Measurements from ENCODE around the gene SHISAL1.
"Not testable (repeated sequence)": the region's sequence is repeated elsewhere in the genome, so short reads cannot be mapped to it uniquely, and the experiment has no call there.

Gene SHISAL1

DNA sequence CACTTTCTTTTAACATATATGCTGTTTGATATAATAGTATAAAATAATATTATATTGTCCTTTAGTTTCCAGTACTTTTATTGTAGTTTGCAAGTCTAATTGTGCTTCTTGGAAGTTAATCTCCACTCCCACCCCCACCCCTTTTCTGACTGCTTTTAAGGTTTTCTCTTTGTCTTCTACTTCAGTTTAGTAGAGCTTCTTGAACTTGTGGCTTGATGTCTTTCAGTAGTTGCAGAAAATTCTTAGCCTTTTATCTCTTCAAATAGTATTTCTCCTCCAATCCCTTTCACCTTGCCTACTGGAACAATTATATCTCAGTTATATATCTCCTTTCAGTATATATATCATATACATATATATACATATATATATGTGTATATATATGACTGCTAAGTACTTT is 75.5 kb downstream of the SHISAL1 start:
- DNase-seq = no peak

DNA sequence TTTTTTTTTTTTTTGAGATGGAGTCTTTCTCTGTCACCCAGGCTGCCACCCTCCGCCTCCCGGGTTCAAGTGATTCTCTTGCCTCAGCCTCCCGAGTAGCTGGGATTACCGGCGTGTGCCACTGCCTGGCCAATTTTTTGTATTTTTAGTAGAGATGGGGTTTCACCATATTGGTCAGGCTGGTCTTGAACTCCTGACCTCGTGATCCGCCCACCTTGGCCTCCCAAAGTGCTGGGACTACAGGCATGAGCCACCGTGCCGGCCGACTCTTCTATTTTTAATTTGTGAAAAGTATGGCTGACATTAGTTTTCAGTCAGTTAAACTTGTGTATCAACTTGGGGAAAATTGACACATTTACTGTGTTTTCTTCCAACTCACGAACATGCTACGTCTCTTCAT is 78.4 kb downstream of the SHISAL1 start:
- DNase-seq = not testable (repeated sequence)

DNA sequence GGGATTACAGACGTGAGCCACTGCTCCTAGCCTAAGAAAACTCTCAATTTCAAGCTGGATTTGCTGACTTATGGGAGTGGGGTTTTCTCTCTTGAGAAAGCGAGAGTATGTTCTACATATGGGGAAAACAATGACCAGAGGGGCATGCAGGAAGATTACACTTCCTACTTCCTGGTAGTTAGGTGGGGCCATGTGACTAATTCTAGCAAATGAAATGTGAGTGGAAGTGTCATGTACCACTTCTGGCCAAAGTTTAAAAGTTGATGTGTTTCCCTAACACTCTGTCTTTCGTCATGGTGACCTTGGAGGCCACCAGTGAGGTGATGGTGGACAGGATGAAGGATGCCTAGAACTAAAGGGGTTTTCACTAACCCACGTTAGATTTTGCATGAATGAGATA is 81.5 kb downstream of the SHISAL1 start:
- no peak for DNase-seq

DNA sequence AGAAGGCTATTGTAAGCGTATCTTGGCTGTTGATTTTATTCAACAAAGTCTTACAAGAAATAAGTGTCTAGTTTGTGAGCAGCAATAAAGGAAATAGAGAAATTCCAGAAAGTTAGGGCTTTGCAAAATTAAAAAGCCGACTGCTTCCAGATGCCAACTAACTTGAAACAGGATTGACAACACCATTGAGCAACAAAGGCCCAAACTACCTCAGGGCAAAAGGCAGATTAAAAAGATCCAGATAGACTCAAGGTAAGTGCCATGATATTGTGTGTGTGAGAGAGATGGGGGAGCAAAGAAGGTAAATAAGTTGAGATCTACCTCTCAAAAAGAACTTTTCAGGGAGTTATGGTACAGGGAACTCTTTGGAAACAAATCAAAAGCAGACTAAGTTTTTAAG is 82.9 kb downstream of the SHISAL1 start:
- no peak for DNase-seq

DNA sequence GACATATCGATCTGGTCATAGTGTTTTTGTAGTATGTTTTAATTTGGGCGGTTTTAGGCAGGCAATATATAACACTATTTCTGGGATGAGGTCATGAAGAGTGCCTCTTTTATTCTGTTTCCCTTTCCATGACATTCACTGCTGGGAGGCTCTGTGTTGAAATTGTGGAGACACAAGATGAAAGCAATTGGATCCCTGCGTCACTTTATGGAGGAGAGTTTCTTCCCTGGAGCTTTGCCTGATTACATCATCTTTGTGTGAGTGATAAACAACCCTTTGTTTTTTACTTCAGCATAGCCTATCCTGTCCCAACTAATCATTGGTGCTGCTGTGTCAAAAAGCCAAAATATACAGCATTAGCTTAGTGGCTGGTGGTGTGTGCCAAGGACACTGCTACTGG is 83.4 kb downstream of the SHISAL1 start:
- no peak for DNase-seq

DNA sequence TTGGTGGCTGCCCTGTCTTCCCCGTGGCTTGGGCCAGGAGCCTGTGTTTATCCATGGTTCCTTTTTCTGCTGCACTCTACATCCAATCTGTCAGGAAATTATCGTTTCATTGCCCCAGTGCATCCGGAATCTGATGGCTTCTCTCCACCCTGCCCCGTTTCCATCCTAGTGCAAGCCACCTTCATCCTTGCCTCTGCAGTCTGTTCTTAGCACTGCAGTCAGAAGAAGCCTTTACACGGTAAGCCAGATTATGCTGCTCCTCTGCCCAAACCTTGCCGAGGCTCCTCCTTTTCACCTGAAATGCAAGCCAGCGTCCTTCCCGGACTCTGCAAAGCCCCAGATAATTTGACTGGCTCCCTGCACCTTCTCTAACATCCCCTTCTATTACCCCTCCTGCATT is 86.9 kb downstream of the SHISAL1 start:
- DNase-seq = no peak

DNA sequence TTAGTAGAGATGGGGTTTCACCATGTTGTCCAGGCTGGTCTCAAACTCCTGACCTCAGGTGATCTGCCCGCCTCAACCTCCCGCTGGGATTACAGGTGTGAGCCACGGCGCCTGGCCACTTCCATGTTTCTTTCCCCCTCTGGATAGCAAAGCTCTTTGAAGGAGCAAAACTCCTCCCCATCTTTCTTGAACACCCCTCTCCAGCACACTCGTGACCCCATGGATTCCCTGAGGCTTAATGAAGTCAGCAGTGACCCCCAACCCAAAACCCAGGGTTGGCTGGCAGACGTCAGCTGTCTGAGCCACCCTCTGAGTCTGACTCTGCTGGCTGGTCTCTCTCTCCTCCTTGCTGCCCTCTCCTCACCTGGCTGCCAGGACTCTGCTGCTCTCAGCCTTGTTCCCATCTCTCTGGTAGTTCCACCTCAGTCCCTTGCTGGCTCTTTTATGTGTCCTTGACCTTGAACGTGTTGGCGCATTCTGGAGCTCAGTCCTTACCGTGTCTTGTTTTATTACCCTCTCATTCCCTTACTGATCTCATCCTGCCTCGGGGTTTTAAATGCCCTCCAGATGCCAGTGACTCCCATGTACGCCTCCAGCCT is 87.6 kb downstream of the SHISAL1 start:
- no peak for DNase-seq

DNA sequence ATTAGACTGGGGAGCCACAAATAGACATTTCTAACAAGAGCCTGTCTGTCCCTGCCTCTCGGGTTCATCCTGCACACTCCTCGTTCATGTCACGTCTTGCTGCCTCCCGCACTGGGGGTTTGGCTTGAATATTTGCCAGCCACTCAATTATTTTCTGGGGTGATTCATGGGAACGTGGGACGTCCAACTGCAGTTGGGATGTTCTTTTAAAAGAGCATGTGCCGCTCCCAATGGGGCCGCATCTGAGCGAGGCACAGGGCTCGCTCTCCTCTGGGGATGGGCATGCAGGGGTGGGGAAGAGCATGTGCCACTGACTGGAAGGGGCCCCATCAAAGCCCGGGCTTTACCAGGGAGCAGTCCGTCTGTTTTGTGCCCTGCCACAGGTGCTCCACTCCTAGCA is 88.6 kb downstream of the SHISAL1 start:
- DNase-seq = peak in 1 of 51 donors; percentile 21

DNA sequence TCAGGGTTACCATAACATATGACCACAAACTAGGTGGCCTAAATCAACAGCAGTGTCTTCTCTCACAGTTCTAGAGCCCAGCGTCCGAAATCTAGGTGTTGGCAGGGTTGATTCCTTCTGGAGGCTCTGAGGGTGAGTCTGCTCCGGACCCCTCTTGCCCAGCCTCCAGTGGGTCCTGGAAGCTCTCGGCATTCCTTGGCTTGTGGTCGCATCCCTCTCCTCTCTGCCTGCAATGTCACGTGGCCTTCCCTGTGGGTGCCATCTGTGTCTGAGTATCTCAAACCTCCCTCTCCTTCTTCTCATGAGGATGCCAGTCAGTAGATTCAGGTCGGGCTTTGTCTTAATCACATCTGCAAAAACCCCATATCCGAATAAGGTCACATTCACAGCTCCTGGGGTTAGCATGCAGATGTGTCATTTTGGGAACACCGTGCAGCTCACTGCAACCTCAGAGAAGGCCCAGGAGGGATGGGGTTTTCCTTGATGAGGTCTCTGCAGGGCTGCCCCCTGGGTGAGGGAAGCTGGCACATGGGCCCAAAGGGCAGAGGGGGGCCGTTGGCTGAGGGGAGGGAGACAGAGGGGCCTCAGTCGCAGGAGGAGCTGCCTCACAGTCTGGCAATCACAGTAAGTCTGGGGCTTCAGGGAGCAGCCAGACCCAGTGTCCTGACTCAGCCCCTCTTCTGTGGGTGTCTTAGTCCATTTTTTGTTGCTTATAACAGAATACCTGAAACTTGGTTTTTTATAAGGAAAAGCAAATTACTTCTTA is 90.9 kb downstream of the SHISAL1 start:
- DNase-seq = no peak

DNA sequence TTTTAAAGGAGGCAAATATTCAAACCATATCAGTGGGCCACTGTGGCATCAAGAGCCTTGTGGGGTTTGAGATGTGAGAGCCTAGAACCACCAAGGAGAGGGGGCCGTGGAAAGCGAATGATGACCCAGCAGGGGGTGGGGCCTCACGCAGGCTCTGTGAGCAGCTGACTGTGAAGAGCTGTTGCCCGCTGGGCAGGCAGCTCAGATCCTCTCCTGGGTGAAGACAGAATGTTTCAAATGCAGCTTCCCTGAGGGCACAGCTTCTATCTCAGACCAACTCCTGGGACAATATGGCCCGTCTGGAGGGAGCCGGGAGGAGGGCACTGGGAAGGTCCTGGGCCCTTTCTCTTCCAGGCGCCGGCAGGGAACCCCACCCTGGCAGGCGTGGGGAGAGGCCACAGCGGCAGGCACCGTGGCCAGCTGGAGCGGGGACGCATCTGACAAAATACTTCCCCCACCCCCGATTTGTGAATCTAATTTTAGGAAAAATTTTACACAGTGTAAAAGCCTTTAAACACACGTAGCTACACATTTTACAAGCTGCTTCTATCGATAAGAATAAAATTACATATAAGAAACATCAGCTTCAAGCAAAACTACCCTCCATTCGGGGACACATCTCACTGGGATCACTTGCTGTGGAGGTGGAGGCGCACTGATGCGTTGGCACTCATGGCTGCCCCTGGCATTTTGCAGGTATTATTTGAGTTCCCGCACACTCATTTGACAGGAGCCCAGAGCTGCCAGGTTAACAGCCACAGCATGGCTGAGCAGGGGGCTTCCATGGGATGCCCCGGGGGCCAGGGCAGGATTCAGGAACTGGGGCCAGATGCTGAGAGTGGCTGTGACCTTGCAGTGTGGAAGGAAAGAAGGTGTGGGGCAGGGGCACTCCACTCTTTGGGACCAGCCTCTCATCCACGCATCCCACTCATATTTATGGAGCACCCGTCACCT is 91.7 kb downstream of the SHISAL1 start:
- DNase-seq = no peak

DNA sequence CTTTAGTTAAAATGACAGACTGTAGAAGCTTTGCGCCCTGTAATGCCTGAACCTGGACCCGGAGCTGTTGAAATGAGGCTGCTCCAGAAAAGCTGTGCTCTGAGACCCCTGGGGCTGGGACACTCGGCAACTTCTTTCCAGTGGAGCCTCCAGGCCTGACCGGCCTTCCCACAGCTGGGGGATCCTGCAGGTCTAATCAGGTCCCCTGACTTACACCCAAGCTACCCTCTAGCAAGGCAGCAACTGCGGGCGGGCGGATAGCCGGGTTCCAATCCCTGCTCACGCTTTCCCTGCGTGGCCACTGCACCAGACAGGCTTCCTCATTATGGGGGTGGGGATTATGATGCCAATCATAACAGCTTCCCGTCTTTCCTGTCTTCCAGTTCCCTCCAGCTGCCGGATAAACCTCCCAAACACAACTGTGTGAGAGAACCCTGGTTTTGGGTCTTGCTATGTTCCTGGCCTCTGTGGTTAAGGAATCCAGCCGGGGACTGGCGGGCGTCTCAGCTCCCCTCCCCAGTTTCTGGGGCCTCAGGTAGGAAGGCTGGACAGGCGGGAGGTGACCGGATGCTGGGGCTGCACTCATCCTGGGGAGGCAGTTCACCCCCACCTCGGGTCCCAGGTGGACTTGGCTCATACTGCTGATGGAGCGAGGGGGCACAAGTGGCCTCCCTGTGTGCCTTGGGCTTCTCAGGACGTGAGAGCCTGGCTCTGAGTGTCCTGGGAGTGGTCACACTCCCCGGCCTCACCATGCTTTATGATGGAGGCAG is 93.5 kb downstream of the SHISAL1 start:
- DNase-seq = no peak

DNA sequence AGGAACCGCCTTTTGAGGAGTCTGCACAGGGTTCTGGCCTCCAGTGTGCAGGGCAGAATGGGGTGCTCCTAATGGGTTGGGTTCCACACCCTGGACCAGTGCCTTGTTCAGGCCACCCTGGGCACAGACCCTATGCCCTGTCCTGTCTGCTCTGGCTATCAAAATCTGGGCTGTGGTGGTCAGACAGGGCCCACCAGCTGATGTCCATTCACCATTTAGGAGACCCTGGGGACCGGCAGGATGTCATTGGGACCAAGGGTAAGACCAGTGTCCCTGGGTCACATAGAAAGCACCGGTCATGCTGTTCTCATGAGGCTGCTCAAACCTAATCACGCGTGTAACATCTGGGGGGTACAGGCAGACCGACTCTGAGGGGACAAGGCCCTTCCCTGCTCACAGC is 94.7 kb downstream of the SHISAL1 start:
- DNase-seq = no peak

DNA sequence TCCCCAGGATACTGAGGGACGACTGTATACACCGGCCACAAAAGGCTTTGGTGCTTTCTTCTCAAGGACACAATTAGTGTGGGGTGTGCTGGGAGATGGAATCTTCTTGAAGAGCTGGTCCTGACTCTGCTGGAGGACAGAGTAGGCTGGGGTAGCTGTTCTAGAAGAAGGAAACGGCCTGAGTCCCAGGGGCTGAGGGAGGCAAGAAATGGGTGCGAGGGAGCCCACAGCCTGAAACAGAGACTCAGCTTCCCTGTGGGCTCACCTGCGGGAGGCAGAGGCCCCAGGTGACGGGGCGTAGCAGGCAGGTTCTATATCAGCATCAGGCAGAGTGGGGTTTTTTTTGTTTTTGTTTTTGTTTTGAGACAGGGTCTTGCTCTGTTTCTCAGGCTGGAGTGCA is 95.4 kb downstream of the SHISAL1 start:
- DNase-seq = no peak

DNA sequence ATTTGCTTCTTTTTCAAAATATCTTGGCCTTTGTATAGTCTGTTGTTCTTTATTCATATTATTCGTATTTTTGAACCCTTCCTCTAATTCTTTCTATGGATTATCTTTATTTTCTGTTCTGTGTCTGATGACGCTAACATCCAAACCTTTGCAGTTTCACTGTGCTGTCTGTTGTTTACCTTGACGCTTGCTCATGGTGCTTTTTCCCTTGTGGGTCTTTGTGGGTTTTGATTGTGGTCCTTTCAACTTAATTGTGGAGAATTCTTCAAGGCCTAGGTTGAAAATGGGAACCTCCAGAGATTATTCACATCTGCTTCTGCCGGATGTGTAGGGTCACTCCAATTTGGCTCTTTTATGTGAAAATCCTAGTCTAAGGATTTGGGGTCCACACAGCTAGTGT is 97.5 kb downstream of the SHISAL1 start:
- no peak for DNase-seq

DNA sequence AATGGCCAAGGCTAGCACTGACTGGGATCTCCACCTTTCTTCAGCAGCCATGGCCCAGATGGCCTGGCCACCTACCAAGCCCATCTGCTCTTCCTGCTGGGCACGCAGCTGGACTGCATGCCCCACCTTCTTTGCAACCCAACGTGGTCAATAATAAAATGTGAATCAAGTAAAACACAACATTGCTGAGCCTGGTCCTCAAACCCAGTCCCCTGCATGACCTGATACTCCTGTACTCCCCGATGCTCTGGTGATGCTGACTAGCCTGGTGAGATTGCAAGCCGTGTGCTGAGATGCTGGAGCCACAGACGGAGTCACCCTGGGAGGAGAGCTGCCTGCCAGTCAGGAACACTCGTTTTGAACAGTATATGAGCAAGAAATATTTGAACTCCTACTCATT is 98.0 kb downstream of the SHISAL1 start:
- DNase-seq = no peak

DNA sequence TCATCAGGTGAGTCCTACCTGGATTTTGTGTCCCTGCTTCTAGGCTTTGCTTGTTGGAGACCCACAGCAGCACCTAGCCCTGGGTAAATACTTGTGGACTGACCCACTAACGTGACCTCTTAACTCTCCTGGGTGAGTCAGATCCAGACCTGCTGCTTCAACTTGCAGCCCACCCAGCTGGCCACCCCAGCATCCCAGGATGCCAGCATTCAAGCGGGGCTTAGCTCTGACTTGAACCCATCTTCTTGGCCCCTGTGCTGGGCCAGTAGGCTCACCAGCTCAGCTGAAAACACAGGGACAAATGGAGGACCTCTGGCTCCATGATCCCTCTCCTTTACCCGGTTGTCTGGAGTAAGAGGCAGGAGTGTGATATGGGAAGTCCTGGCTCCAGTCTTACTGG is 98.6 kb downstream of the SHISAL1 start:
- DNase-seq = no peak

DNA sequence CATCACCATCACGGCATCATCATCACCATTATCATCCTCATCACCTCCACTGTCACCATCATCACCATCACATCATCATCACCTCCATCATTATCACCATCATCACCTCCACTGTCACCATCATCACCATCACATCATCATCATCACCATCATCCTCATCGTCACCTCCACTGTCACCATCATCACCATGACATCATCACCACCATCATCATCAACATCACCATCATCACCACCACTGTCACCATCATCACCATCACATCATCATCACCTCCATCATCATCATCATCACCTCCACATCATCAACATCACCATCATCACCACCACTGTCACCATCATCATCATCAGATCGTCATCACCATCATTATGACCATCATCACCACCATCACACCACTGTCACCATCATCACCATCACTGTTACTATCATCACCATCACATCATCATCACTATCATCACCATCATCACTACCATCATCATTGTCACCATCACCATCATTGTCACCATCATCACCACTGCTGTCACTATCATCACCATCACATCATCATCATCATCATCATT is 99.2 kb downstream of the SHISAL1 start:
- no peak for DNase-seq

DNA sequence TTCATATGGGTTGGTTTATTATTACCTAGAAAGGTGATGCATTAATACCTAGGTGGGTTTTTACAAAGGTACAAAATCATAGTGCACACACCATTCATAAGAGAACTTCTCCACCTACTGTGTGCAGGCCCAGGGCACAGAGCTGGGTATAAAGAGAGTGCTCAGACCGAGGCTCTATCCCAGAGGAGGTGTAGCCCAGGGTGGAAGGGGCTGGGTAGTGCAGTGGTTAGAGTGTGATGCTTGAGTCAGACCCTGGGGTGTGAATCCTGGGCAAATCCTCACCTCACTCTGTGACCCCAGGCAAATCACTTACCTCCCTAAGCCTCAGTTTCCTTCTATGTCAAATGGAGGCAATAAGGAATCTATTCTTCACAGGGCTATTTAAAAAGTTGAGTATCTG is 99.8 kb downstream of the SHISAL1 start:
- no peak for DNase-seq

DNA sequence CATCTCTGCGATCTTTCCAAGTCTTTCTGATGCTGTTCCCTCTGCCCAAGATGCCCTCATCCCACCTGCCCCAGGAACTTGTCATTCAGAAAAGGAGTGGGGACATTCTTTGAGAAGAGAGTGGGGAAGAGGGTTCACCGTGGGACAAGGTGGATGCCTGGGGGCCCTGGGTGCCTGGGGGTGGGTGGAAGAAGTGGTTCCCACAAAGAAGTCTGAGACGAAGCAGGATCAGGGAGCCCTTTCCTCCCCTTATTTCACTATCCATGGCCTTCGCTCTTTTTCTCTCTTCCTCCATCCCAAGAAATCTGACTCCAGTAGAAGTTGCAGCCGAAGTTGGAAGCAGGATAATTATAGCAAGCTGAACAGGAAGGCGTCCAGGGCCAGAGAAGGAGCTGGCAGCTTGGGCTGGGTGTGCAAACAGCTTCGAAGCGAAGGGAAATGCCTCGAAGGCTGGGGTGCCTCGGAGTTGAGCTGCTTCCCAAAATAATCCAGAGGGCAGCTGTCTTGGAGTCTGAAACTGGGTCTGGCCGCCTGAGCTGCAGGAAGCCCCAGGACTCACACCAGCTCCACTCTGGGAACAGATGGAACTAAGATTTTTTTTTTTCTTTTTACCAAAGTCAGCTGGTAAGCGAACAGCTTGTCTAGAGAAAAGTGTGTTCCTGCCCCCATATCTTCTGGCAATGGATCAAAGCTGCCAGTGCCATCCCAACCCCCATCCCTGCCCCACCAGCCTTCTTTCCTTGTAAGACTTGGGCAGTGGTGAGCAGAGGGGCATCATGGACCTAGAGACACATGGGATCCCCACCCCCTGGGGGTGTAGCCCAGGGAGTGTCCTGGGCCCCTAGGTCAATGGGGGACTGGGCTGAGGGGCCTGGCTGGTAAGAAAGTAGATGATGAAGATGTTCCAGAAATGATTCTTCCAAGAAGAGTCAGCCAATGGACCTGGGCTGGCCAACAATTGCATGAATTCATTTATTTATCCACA is 100.5 kb downstream of the SHISAL1 start:
- no peak for DNase-seq

All from hypothalamus (tissue), 51 donors.